ENCODE measurements around the gene H6PD.
"Not testable (repeated sequence)": the region's sequence is repeated elsewhere in the genome, so short reads cannot be mapped to it uniquely, and the experiment has no call there.

The H6PD gene

GRCh38 chr1:9297831-9298230 is 63.3 kb downstream of the H6PD start:
- no peak for DNase-seq (ENCODE audit: low spot score)

- no peak for DNase-seq (ENCODE audit: low spot score)
Measured at GRCh38 chr1:9298282-9298681, 63.7 kb downstream of the H6PD start.

DNA sequence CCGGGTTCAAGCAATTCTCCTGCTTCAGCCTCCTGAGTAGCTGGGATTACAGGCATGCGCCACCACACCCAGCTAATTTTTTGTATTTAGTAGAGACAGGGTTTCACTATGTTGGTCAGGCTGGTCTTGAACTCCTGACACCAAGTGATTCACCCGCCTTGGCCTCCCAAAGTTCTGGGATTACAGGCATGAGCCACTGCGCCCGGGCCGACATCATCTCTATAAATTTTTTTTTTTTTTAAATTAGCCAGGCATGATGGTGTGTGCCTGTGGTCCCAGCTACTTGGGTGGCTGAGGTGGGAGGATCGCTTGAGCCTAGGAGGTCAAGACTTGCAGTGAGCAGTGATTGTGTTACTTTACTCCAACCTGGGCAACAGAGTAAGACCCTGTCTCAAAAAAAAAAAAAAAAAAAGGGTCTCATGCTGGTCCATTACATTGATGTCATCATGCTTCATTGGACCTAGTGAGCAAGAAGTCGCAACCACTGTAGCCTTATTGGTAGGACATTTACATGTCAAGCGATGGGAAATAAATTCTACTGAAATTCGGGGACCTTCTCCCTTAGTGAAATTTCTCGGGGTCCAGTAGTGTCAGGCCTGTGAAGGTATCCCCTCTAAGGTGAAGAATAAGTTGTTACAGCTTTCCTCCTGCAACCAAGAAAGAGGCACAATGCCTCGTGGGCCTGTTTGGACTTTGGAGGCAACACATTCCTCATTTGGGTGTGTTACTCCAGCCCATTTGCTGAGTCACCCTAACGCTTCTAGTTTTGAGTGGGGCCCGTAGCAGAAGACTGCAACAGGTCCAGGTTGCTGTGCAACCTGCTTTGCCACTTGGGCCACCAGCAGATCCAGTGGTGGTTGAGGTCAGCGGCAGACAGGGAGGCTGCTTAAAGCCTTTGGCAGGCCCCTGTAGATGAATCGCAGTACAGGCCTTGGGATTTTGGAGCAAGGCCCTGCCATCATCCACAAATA is 65.3 kb downstream of the H6PD start:
- DNase-seq (ENCODE audit: low spot score) = not testable (repeated sequence)

- no peak for DNase-seq (ENCODE audit: low spot score)
Measured at GRCh38 chr1:9300573-9300972, 66.0 kb downstream of the H6PD start.

DNA sequence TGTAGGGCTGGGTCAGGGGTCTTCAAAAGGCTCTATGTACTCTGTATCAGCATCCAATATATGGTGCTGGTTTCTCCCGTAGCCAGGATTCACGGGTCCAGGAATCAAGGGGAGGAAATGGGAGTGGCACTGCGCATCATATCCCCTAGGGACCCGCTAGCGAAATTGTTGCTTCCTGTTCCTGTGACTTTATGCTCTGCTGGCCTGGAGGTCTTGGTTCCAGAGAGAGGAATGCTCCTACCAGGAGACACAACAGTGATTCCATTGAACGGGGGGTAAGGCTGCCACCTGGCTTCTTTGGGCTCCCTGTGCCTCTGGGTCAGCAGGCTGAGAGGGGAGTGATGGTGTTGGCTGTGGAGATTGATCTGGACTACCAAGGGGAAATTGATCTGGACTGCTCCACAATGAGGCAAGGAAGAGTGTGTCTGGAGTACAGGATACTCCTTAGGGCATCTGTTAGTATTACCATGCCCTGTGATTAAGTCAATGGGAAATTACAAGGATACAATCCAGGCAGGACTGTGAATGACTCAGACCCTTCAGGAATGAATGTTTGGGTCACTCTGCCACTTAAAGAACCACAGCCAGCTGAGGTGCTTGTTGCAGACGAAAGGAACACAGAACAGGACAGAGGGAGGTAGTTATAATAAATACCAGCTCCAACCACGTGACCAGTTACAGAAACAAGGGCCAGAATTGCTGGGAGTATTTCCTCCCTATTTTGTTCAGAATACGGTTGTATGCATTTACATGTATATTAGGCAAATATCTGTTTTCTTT is 68.4 kb downstream of the H6PD start:
- peak; percentile 81 for DNase-seq (ENCODE audit: low spot score)

- no peak for DNase-seq (ENCODE audit: low spot score)
Measured at GRCh38 chr1:9303916-9304315, 69.3 kb downstream of the H6PD start.

DNA sequence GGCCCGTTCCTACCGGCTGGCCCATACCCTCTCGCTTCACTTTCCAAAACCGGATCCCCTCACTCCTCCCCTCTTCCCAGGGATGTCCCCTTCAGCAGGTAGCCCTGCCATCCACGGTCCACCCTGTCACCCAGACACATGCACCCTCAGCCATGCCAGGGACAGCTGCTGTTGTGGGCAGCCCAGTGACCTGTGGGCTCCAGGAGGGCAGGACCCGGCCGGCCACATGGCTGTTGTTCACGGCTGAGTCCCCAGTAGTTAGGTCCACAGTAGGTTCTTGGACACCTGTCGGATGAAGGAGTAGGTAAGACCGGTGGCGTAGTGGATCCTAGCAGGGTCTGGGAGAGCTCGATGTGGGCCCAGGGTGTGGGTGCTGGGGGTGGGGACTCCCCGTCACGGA is 70.6 kb downstream of the H6PD start:
- no peak for DNase-seq (ENCODE audit: low spot score)

DNA sequence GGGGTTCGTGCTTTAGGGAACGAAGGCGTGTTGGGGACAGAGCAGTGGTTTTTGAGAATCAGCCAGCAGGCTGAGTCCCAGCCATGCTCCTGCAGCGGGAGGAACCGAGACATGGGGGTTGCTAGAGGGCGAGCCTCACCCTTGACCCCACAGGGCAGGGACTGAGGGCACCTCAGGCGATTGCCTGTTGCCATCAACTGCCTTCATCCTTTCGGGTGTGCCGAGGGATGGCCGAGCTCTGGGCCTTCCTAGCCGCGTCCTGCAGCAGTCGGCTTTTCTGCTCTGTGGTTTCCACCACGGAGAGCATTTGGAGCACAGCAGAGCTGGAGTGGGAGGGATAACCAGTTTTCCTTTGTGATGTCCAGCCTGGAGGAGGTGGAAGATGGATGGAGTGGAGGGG is 71.4 kb downstream of the H6PD start:
- no peak for DNase-seq (ENCODE audit: low spot score)

GRCh38 chr1:9307303-9307702 is 72.7 kb downstream of the H6PD start:
- no peak for DNase-seq (ENCODE audit: low spot score)

GRCh38 chr1:9308236-9308785 is 73.7 kb downstream of the H6PD start:
- DNase-seq (ENCODE audit: low spot score) = no peak

DNA sequence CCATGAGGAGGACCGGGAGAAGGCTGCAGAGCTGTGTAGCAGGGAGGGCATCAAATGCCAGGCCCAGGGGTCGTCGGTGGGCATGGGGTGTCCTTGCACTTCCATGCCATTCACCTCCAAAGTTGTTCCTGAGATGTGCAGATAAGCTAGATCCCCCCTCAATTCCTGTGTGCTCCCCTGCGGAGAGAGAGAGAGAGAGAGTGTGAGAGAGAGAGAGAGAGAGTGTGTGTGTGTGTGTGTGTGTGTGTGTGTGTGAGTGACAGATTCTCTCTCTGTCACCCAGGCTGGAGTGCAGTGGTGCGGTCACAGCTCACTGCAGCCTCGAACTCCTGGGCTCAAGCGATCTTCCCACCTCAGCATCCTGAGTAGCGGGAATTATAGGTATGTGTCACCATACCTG is 74.5 kb downstream of the H6PD start:
- no peak for DNase-seq (ENCODE audit: low spot score)

DNA sequence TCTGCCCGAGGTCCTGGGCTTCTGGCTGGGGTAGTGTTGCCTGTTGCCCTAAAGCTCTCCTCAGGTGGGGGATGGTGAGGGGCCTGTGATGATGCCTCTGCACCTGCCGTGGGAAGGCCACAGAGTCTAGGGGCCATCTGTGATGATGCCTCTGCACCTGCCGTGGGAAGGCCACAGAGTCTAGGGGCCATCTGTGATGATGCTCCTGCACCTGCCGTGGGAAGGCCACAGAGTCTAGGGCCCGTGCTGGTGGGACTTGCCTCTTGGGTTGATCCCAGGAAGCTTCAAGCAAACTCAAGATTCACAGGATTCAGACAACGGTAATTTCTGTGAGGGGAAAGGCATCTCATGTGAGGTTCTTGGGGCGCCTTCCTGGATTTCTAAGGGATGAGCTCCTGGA is 75.4 kb downstream of the H6PD start:
- DNase-seq (ENCODE audit: low spot score) = no peak

DNA sequence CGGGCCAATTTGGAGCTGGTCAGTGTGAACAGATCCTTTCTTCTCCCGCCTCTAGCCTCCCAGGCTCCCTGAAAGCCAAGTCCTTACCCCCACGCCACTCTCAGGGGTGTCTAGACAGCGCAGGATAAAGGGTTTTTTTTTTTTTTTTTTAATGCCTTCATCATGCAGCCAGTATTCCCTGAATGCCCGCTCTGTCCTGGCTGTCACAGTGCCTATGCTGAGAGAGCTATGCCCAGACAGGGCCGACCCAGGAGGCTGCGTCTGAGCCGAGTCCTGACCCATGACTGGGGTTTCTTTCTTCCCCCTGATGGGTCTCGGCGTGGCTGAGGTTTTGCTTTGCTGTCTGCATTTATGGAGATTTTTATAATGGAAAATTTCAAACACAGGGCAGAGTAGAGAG is 76.5 kb downstream of the H6PD start:
- no peak for DNase-seq (ENCODE audit: low spot score)

GRCh38 chr1:9311479-9311878 is 76.9 kb downstream of the H6PD start:
- DNase-seq (ENCODE audit: low spot score) = no peak

DNA sequence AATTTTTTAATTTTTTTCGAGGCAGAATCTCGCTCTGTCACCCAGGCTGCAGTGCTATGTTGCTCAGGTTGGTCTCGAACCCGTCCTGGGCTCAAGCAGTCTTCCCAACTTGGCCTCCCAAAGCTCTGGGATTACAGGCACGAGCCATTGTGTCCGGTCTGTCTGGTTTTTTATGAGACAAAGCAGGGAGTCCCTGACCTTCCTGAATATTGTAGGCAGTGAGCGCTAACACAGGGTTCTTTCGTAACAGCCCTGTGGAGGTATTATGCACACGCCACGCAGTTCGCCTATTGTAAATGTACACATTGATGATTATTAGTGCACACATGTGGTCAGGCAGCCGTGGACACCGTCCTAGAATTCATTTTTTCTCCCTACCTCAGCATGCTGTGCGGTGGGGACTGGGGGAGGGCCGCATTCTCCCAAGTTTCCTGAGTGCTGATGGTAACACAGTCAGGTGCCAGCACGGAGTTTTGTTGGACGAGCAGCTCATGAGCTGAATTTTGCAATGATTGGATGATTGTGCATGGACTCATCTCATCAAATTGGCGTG is 77.7 kb downstream of the H6PD start:
- DNase-seq (ENCODE audit: low spot score) = no peak

- no peak for DNase-seq (ENCODE audit: low spot score)
Measured at GRCh38 chr1:9313576-9313975, 79.0 kb downstream of the H6PD start.

- DNase-seq (ENCODE audit: low spot score) = no peak
Measured at GRCh38 chr1:9314111-9314510, 79.5 kb downstream of the H6PD start.

DNA sequence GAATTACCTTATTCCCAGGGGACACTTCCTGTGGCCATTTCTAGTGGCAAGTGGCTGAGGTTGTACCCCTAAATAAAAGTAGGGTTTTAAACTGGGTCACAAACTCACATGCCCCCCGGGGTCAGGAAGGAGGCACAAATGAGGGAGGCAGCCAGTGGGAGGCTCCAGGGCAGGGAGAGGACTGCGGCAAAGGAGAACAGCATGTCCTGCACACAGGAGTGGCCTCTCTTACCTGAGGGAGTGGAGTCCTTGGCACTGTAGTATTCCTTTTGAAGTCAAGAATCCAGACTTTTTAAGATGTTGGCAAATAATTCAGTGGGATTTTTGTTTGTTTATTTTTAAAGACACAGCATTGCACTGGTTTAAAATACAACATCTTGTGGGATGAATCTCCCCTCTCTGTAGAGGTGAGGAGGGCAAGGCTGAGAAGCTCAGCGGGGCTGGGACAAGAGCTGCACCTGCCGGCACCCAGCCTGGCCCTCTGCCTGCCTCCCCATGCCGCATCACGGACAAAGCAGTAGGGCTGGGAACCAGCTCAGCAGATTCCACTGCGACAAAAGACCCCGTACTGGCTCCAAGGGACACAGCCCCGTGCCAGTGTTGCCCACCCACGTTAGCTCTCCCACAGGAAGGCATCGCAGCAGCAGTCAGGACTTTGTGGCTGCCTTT is 80.3 kb downstream of the H6PD start:
- DNase-seq (ENCODE audit: low spot score) = no peak

- peak; percentile 69 for DNase-seq (ENCODE audit: low spot score)
Measured at GRCh38 chr1:9315411-9316079, 81.0 kb downstream of the H6PD start.

GRCh38 chr1:9316080-9316444 is 81.5 kb downstream of the H6PD start:
- DNase-seq (ENCODE audit: low spot score) = no peak

DNA sequence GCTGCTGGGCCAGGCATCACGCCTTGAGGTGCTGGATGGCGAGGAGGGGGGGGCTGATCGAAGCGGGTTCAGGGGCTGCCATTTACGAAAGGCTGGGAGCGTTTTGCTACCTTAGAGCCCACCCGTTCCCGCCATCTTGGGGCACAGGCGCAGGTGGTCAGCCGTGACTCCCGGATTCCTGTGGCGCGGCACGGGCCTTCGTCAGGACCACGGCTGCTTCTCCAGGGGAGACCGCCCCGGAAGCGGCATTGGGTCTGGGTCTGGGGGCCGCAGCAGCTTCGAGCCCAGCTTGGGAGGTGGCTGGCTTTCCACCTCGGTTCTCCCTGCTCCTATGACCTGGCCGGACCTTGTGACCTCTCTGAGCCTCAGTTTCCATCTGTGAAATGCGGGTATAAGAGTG is 81.9 kb downstream of the H6PD start:
- DNase-seq (ENCODE audit: low spot score) = no peak

DNA sequence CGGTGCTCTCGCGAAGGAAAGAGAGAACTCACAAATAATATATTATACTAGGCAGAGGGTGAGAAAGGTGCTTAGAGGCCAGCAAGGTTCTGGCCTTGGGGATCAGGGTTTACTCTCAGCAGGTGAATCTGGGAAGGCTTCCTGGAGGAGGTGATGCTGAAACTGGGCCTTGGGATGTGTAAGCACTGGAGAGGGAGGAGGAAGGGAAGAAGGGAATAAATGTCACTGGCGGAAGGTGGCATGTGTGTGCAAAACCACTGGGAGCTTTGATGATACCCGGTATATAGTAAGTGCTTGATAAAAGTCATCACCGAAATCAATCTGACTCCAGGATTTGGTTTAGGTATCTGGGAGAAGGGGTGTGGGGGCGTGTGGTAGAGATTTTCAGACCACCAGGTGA is 82.5 kb downstream of the H6PD start:
- no peak for DNase-seq (ENCODE audit: low spot score)

All from AG08396 (cell line).